ENCODE data around the gene STPG3. TPM values are rescaled to one million over a fixed set of nuclear protein-coding genes. Genes with fewer than 3 reads are reported as not detected.
A peak's percentile ranks its signal among the peaks of the same experiment; 100 is the strongest.

The STPG3 gene
- total RNA-seq, 4 donors from 2014 or later, result not detected

GRCh38 chr9:137299203-137299565 is 48.1 kb downstream of the STPG3 start:
- no peak for TF ChIP-seq CTCF (IDR thresholded peaks at IDR 0.05)
- no peak for TF ChIP-seq POLR2A (IDR thresholded peaks at IDR 0.05)
- peaks cover 0 to 74% (median 2%) of the 10 kb centered on the region in 4 donors for H3K27me3 ChIP-seq
- H3K27ac ChIP-seq, result peak overlapping the region; percentile 11 to 85 (median 82)
- intact Hi-C loops (cut with DNase I), result loop anchor here (5.0 to 10.0 kb wide), 2 partner anchors 108 to 136 kb away; no protein-coding TSS in a partner anchor
- peaks cover 0 to 15% (median 0%) of the 10 kb centered on the region in 3 donors for H3K36me3 ChIP-seq
- DNase-seq, result no peak
- no CpG with 5 or more reads among the region's 10 CpGs for WGBS, 2 donors
- H3K4me1 ChIP-seq, result peaks cover 49 to 92% (median 57%) of the 10 kb centered on the region in 3 donors
- peak overlapping the region in 3 of 4 donors; percentile 53 to 79 (median 59) for H3K4me3 ChIP-seq
- peaks cover 0 to 7% (median 4%) of the 10 kb centered on the region in 3 donors for H3K9me3 ChIP-seq

GRCh38 chr9:137299938-137300337 is 48.9 kb downstream of the STPG3 start:
- WGBS, 2 donors, result 39 to 44% methylated on average over 16 of the region's 16 CpGs

GRCh38 chr9:137300567-137301080 is 49.5 kb downstream of the STPG3 start:
- intact Hi-C loops (cut with DNase I), result no loop called here
- peak overlapping the region; percentile 53 to 79 (median 58) for H3K4me3 ChIP-seq
- no peak for DNase-seq
- H3K4me1 ChIP-seq, result peaks cover 60 to 94% (median 62%) of the 10 kb centered on the region in 3 donors
- H3K27ac ChIP-seq, result peak overlapping the region; percentile 68 to 91 (median 83)
- no peak for TF ChIP-seq CTCF (IDR thresholded peaks at IDR 0.05)
- no peak for TF ChIP-seq POLR2A (IDR thresholded peaks at IDR 0.05)
- no peaks in the 10 kb centered on the region for H3K9me3 ChIP-seq
- WGBS, 2 donors, result 2 to 4% methylated on average over 12 to 18 of the region's 25 CpGs
- H3K27me3 ChIP-seq, result peaks cover 0 to 73% (median 2%) of the 10 kb centered on the region in 4 donors
- H3K36me3 ChIP-seq, result peaks cover 0 to 15% (median 0%) of the 10 kb centered on the region in 3 donors

More at GRCh38 chr9:137299938-137300337, 48.9 kb downstream of the STPG3 start:
- Histone ChIP-seq H3K27ac (peak overlapping the region; percentile 16 to 85 (median 50)), H3K4me1 (peaks cover 55 to 94% (median 60%) of the 10 kb centered on the region in 3 donors), H3K27me3 (peaks cover 0 to 74% (median 2%) of the 10 kb centered on the region in 4 donors), H3K4me3 (peak overlapping the region; percentile 53 to 79 (median 58)), H3K9me3 (peaks cover 0 to under 1% (median 0%) of the 10 kb centered on the region in 3 donors), H3K36me3 (peaks cover 0 to 15% (median 0%) of the 10 kb centered on the region in 3 donors)
- DNase-seq, result no peak
- intact Hi-C loops (cut with DNase I), result loop anchor here (5.0 to 10.0 kb wide), 2 partner anchors 107 to 135 kb away; no protein-coding TSS in a partner anchor
- TF ChIP-seq POLR2A (IDR thresholded peaks at IDR 0.05), result no peak
- no peak for TF ChIP-seq CTCF (IDR thresholded peaks at IDR 0.05)

GRCh38 chr9:137301081-137301947 is 50.2 kb downstream of the STPG3 start:
- 0 to 5% methylated on average over 11 to 13 of the region's 115 CpGs for WGBS, 2 donors
- Histone ChIP-seq H3K27me3 (peaks cover 0 to 73% (median 2%) of the 10 kb centered on the region in 4 donors), H3K36me3 (peaks cover 0 to 15% (median 0%) of the 10 kb centered on the region in 3 donors), H3K27ac (peak overlapping the region; percentile 68 to 91 (median 83)), H3K4me1 (peaks cover 62 to 94% (median 63%) of the 10 kb centered on the region in 3 donors), H3K9me3 (no peaks in the 10 kb centered on the region), H3K4me3 (peak overlapping the region; percentile 53 to 79 (median 58))
- TF ChIP-seq POLR2A (IDR thresholded peaks at IDR 0.05) (no peak), CTCF (IDR thresholded peaks at IDR 0.05) (peak in 3 of 6 experiments; percentile 18 to 33 (median 25))
- intact Hi-C loops (cut with DNase I), result no loop called here
- no peak for DNase-seq
